Measurements from ENCODE around the gene BMAL1.

DNA sequence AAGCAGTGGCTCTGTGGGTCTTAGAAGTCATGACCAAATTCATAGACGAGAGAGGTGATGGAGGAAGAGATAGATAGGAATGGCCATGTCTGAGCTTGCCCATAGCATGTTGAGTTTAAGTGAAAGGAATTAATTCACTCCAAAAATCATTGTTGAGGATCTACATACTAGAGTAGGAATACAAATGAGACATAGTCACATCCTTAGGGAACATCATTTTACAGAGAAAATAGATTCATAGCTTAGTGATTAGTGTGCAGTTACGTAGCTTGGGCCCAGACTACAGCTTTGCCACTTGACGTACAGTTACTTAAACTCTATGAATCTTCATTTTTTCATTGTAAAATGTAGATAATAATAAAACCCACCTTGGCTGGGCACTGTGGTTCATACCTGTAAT, 21.4 kb upstream of the BMAL1 start:
- TF ChIP-seq POLR2A (IDR thresholded peaks at IDR 0.05; ENCODE audit: low read depth, low read length) (no peak), EZH2 (IDR thresholded peaks at IDR 0.05; ENCODE audit: borderline replicate concordance, low read depth, low read length, severe bottlenecking) (no peak), MAX (IDR thresholded peaks at IDR 0.05; ENCODE audit: insufficient read depth, insufficient read length) (no peak), POLR2AphosphoS5 (IDR thresholded peaks at IDR 0.05; ENCODE audit: insufficient read depth, low read depth, low read length) (no peak), MYC (IDR thresholded peaks at IDR 0.05; ENCODE audit: low read depth, low read length) (no peak), JUN (IDR thresholded peaks at IDR 0.05; ENCODE audit: borderline replicate concordance, insufficient read depth, insufficient read length, low read depth) (no peak), GATA2 (IDR thresholded peaks at IDR 0.05; ENCODE audit: insufficient read depth, insufficient read length, low read depth, low read length) (no peak), FOS (IDR thresholded peaks at IDR 0.05; ENCODE audit: borderline replicate concordance, insufficient read depth, low read length) (no peak)
- TF ChIP-seq, protein P1, sequence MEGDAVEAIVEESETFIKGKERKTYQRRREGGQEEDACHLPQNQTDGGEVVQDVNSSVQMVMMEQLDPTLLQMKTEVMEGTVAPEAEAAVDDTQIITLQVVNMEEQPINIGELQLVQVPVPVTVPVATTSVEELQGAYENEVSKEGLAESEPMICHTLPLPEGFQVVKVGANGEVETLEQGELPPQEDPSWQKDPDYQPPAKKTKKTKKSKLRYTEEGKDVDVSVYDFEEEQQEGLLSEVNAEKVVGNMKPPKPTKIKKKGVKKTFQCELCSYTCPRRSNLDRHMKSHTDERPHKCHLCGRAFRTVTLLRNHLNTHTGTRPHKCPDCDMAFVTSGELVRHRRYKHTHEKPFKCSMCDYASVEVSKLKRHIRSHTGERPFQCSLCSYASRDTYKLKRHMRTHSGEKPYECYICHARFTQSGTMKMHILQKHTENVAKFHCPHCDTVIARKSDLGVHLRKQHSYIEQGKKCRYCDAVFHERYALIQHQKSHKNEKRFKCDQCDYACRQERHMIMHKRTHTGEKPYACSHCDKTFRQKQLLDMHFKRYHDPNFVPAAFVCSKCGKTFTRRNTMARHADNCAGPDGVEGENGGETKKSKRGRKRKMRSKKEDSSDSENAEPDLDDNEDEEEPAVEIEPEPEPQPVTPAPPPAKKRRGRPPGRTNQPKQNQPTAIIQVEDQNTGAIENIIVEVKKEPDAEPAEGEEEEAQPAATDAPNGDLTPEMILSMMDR (IDR thresholded peaks at IDR 0.05; ENCODE audit: extremely low read depth in 1 of 2, insufficient read depth in 1 of 2, low read depth in 1 of 2, low read length in 2 of 2): no peak
